PFSK-1 (cell line): ENCODE measurements around the gene GRAMD2B.

Source experiments
- FOXP2 ChIP-seq: optimal IDR thresholded peaks from 2 replicates; pipeline ENCODE3; 2011; ENCODE audit warnings: borderline replicate concordance, control low read depth, inconsistent platforms; ENCODE audit not compliant: insufficient read depth; ENCODE audit errors: extremely low read length, extremely low read depth
- POLR2AphosphoS5 ChIP-seq: IDR thresholded peaks from 2 replicates; pipeline ENCODE4 v1.6.1; 2012; ENCODE audit warnings: low read depth, mild to moderate bottlenecking, control low read depth, low read length, moderate library complexity
- SIN3A ChIP-seq: IDR thresholded peaks from 2 replicates; pipeline ENCODE4 v1.6.1; 2012; ENCODE audit warnings: mild to moderate bottlenecking, low read length, moderate library complexity, borderline replicate concordance; ENCODE audit not compliant: insufficient read depth
- TAF1 ChIP-seq: IDR thresholded peaks from 2 replicates; pipeline ENCODE4 v1.6.1; 2012; ENCODE audit warnings: low read length, control low read depth, borderline replicate concordance; ENCODE audit not compliant: insufficient read depth
- TF ChIP-seq, protein P1 (sequence below), 2 experiments: IDR thresholded peaks; 2 replicates each; pipeline versions ENCODE4 v1.6.1 to v1.8.0; 2011 to 2012; ENCODE audit warnings: low read depth in 2 of 2, low read length in 2 of 2, control low read depth in 1 of 2, inconsistent platforms in 1 of 2, mild to moderate bottlenecking in 1 of 2, moderate library complexity in 1 of 2; ENCODE audit not compliant: insufficient read depth in 1 of 2

Gene GRAMD2B

DNA sequence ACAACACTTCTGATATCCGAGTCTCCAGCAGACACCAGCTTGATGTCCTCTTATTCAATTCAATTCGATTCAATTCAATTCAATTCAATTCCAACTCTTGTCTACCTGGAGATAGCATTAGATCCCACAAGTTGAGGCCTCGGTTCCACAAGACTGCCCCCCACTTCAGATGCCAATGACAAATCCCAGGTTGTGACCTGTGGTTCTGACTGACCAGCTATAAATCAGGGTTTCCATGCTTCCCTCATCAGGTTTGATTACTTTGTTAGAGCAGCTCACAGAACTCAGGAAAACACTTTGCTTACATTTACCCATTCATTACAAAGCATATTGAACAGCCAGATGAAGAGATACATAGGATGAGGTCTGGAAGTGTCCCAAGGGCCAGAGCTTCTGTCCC, 89.2 kb downstream of the GRAMD2B start:
- no peak for TF ChIP-seq POLR2AphosphoS5
- no peak for TF ChIP-seq FOXP2
- no peak for TF ChIP-seq SIN3A
- TF ChIP-seq, protein P1, sequence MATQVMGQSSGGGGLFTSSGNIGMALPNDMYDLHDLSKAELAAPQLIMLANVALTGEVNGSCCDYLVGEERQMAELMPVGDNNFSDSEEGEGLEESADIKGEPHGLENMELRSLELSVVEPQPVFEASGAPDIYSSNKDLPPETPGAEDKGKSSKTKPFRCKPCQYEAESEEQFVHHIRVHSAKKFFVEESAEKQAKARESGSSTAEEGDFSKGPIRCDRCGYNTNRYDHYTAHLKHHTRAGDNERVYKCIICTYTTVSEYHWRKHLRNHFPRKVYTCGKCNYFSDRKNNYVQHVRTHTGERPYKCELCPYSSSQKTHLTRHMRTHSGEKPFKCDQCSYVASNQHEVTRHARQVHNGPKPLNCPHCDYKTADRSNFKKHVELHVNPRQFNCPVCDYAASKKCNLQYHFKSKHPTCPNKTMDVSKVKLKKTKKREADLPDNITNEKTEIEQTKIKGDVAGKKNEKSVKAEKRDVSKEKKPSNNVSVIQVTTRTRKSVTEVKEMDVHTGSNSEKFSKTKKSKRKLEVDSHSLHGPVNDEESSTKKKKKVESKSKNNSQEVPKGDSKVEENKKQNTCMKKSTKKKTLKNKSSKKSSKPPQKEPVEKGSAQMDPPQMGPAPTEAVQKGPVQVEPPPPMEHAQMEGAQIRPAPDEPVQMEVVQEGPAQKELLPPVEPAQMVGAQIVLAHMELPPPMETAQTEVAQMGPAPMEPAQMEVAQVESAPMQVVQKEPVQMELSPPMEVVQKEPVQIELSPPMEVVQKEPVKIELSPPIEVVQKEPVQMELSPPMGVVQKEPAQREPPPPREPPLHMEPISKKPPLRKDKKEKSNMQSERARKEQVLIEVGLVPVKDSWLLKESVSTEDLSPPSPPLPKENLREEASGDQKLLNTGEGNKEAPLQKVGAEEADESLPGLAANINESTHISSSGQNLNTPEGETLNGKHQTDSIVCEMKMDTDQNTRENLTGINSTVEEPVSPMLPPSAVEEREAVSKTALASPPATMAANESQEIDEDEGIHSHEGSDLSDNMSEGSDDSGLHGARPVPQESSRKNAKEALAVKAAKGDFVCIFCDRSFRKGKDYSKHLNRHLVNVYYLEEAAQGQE (IDR thresholded peaks at IDR 0.05; ENCODE audit: insufficient read depth in 1 of 2, low read depth in 2 of 2, low read length in 2 of 2): no peak
- TF ChIP-seq TAF1: no peak

DNA sequence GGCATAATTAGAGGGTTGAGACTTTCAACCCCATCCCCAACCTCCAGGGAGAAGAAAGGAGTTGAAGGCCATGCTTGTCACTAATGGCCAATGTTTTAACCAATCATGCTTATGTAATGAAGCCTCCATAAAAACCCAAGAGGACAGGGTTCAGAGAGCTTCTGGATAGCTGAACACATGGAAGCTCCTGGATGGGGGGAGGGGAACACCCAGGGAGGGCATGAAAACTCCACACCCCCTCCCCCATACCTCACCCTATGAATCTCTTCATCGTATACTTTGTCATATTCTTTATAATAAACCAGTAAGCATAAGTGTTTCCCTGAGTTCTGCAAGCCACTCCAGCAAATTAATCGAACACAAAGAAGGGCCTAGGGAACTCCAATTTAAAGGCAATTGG, 90.1 kb downstream of the GRAMD2B start:
- TF ChIP-seq, protein P1 (IDR thresholded peaks at IDR 0.05; ENCODE audit: insufficient read depth in 1 of 2, low read depth in 2 of 2, low read length in 2 of 2): no peak
- TF ChIP-seq FOXP2 (no peak), TAF1 (no peak), SIN3A (no peak), POLR2AphosphoS5 (no peak)

DNA sequence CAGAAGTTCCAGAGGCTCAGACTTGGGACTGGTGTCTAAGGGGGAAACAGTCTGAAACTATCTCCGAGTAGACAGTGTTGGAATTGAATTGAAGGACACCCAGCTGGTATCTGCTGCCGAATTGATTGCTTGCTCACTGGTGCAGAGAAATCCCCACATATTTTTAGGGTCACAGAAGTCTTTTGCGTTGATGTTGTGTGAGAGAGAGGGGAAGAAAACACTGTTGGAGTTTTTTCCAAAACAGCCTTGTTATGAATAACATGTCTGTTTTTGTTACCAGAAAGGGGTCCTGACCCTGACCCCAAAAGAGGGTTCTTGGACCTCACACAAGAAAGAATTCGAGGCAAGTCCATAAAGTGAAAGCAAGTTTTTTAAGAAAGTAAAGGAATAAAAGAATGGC, 90.5 kb downstream of the GRAMD2B start:
- TF ChIP-seq FOXP2: no peak
- no peak for TF ChIP-seq POLR2AphosphoS5
- TF ChIP-seq TAF1: no peak
- TF ChIP-seq, protein P1 (IDR thresholded peaks at IDR 0.05; ENCODE audit: insufficient read depth in 1 of 2, low read depth in 2 of 2, low read length in 2 of 2): no peak
- TF ChIP-seq SIN3A: no peak

DNA sequence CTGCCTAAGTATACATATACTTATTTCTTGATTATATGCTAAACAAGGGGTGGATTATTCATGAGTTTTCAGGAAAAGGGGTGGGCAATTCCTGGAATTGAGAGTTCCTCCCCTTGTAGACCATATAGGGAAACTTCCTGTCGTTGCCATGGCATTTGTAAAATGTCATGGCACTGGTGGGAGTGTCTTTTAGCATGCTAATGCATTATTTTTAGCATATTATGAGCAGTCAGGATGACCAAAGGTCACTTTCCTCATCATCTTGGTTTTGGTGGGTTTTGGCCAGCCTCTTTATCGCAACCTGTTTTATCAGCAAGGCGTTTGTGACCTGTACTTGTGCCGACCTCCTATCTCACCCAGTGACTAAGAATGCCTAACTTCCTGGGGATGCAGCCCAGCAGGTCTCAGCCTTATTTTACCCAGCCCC, 90.9 kb downstream of the GRAMD2B start:
- TF ChIP-seq FOXP2: no peak

DNA sequence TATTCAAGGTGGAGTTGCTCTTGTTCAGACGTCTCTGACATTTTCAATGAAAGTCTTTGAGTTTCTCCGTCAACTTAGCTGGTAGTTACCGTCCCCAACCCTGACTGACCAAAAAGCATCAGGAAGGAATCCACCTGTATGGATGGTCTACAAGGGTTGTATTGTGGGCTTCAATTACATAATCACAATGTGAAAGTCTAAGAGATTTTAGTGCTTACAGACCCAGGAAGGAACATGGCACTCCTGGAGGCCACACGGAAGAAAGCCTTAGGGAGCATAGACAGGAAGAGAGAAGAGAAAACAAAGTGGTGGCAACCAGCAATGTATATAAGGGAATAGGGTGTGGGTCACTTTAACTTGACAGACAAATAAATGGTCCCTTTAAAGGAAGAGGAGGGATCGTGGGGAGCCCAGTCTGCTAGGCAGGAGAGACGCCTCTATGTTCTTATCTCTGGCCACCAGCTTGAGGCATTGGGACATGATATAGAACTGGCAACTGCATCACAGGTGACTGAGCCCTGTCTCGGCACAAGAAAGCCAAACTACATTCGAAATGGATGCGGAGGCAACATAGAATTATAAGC, 91.4 kb downstream of the GRAMD2B start:
- TF ChIP-seq, protein P1 (IDR thresholded peaks at IDR 0.05; ENCODE audit: insufficient read depth in 1 of 2, low read depth in 2 of 2, low read length in 2 of 2): no peak
- no peak for TF ChIP-seq SIN3A
- TF ChIP-seq POLR2AphosphoS5: no peak
- no peak for TF ChIP-seq TAF1
- no peak for TF ChIP-seq FOXP2
